Esophagus squamous epithelium (tissue), 4 donors: Measurements from ENCODE around the gene CMTM3.

Experiments
- POLR2A ChIP-seq, 4 donors: fragments of 450-650 bp; IDR thresholded peaks; one replicate each; pipeline ENCODE4 v1.6.1; 2017; ENCODE audit warnings: antibody characterized with exemption in 4 of 4, mild to moderate bottlenecking in 4 of 4, moderate library complexity in 3 of 4
- TF ChIP-seq, protein P1 (sequence below), 6 experiments: fragments of 450-650 bp in 4 of 6; fragments of 200-600 bp in 2 of 6; sonication (generic) in 2 of 6; IDR thresholded peaks; one replicate each; pipeline ENCODE4 v1.5.1; 2016 to 2019; ENCODE audit warnings: antibody characterized with exemption in 6 of 6, mild to moderate bottlenecking in 4 of 6, moderate library complexity in 4 of 6

DNA sequence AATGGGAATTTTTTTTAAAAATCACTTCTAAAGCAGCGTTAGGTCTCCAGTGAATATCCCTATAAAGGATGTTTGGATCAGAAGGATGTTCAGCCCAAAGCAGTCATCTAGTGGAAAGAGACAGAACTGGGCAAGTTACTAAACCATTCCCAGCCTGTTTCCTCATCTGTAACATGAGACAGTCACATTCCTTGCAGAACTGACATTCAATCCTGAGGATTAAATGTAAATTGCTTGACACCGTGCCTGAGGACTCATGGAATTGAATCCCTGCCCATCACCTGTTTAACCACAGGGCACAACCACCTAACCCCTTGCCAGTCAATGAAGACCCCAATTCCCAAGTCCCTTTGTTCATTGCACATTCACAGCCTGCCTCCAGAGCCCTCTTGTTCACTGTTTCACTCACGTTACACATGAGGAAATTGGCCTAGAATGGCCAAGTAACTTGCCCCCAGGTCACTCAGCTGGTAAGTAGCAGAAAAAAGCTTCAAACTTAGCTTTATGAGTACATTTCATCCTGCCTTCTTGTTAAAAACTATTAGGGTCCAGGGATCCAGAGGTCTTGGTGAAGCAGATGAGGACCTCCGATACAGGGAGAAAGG, 23.8 kb upstream of the CMTM3 start:
- TF ChIP-seq, protein P1, sequence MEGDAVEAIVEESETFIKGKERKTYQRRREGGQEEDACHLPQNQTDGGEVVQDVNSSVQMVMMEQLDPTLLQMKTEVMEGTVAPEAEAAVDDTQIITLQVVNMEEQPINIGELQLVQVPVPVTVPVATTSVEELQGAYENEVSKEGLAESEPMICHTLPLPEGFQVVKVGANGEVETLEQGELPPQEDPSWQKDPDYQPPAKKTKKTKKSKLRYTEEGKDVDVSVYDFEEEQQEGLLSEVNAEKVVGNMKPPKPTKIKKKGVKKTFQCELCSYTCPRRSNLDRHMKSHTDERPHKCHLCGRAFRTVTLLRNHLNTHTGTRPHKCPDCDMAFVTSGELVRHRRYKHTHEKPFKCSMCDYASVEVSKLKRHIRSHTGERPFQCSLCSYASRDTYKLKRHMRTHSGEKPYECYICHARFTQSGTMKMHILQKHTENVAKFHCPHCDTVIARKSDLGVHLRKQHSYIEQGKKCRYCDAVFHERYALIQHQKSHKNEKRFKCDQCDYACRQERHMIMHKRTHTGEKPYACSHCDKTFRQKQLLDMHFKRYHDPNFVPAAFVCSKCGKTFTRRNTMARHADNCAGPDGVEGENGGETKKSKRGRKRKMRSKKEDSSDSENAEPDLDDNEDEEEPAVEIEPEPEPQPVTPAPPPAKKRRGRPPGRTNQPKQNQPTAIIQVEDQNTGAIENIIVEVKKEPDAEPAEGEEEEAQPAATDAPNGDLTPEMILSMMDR (IDR thresholded peaks at IDR 0.05), result peak in 1 of 6 experiments; percentile 5
- no peak for TF ChIP-seq POLR2A (IDR thresholded peaks at IDR 0.05)
